Measurements from ENCODE around the gene ZNF483. TPM values are rescaled to one million over a fixed set of nuclear protein-coding genes. Genes with fewer than 3 reads are reported as not detected.

Gene ZNF483
- total RNA-seq, 1 experiment from 2014 or later = not detected

GRCh38 chr9:111597852-111598732 is 73.1 kb downstream of the ZNF483 start:
- Mint-ChIP-seq H3K9me3 (ENCODE audit: low read depth, unreplicated experiment) (no peaks in the 10 kb centered on the region), H3K4me3 (ENCODE audit: low read depth, unreplicated experiment) (peak overlapping the region; percentile 93), H3K4me1 (ENCODE audit: low read depth, unreplicated experiment) (peaks cover 19% of the 10 kb centered on the region), H3K27me3 (ENCODE audit: unreplicated experiment) (no peaks in the 10 kb centered on the region), H3K36me3 (ENCODE audit: insufficient read depth, unreplicated experiment) (peaks cover 31% of the 10 kb centered on the region), H3K27ac (ENCODE audit: unreplicated experiment) (peak overlapping the region; percentile 91)
- CTCF ChIA-PET = interaction anchor here (0.6 to 2.2 kb wide), 5 partner anchors 23 to 959 kb away, joined by 3 to 43 read pairs (median 4); no protein-coding TSS in a partner anchor
- TF ChIP-seq CTCF (IDR thresholded peaks at IDR 0.05; ENCODE audit: unreplicated experiment) = peak; percentile 44
- intact Hi-C loops (cut with micrococcal nuclease; ENCODE audit: unreplicated experiment) = loop anchor here (1.0 to 5.0 kb wide), 3 partner anchors 24 to 94 kb away; no protein-coding TSS in a partner anchor
- peak; percentile 60 for DNase-seq
- no TSS peak for BruUV-seq (replicated peaks)

- BruUV-seq (replicated peaks) = TSS peak; percentile 42
- no peak for TF ChIP-seq CTCF (IDR thresholded peaks at IDR 0.05; ENCODE audit: unreplicated experiment)
- peaks cover 28% of the 10 kb centered on the region for H3K36me3 Mint-ChIP-seq (ENCODE audit: insufficient read depth, unreplicated experiment)
- H3K9me3 Mint-ChIP-seq (ENCODE audit: low read depth, unreplicated experiment) = no peaks in the 10 kb centered on the region
- no peak for DNase-seq
- H3K4me3 Mint-ChIP-seq (ENCODE audit: low read depth, unreplicated experiment) = peak overlapping the region; percentile 93
- peak overlapping the region; percentile 91 for H3K27ac Mint-ChIP-seq (ENCODE audit: unreplicated experiment)
- CTCF ChIA-PET = interaction anchor here (0.6 to 2.2 kb wide), 5 partner anchors 23 to 960 kb away, joined by 3 to 43 read pairs (median 4); no protein-coding TSS in a partner anchor
- intact Hi-C loops (cut with micrococcal nuclease; ENCODE audit: unreplicated experiment) = loop anchor here (1.0 to 5.0 kb wide), 3 partner anchors 24 to 94 kb away; no protein-coding TSS in a partner anchor
- no peaks in the 10 kb centered on the region for H3K27me3 Mint-ChIP-seq (ENCODE audit: unreplicated experiment)
- peaks cover 20% of the 10 kb centered on the region for H3K4me1 Mint-ChIP-seq (ENCODE audit: low read depth, unreplicated experiment)
These were observed 73.7 kb downstream of the ZNF483 start for GRCh38 chr9:111598733-111599091.

- no peaks in the 10 kb centered on the region for H3K27me3 Mint-ChIP-seq (ENCODE audit: unreplicated experiment)
- peaks cover 20% of the 10 kb centered on the region for H3K4me1 Mint-ChIP-seq (ENCODE audit: low read depth, unreplicated experiment)
- DNase-seq = peak; percentile 71
- BruUV-seq (replicated peaks) = no TSS peak
- no peak for TF ChIP-seq CTCF (IDR thresholded peaks at IDR 0.05; ENCODE audit: unreplicated experiment)
- CTCF ChIA-PET = interaction anchor here (0.5 to 2.2 kb wide), 6 partner anchors 22 to 767 kb away, joined by 4 to 43 read pairs (median 6); no protein-coding TSS in a partner anchor
- intact Hi-C loops (cut with micrococcal nuclease; ENCODE audit: unreplicated experiment) = loop anchor here (2.0 to 5.0 kb wide), 2 partner anchors 59 to 93 kb away; no protein-coding TSS in a partner anchor
- peak within 1 kb of the TSS; percentile 91 for H3K27ac Mint-ChIP-seq (ENCODE audit: unreplicated experiment)
- peaks cover 23% of the 10 kb centered on the region for H3K36me3 Mint-ChIP-seq (ENCODE audit: insufficient read depth, unreplicated experiment)
- no peaks in the 10 kb centered on the region for H3K9me3 Mint-ChIP-seq (ENCODE audit: low read depth, unreplicated experiment)
- H3K4me3 Mint-ChIP-seq (ENCODE audit: low read depth, unreplicated experiment) = peak within 1 kb of the TSS; percentile 93
These were observed 74.3 kb downstream of the ZNF483 start, which contains the start of gene PTGR1 for GRCh38 chr9:111599092-111599954. Gene PTGR1 (minus strand): TSS chr9:111599647. CDS start chr9:111597422, 2,225 bp downstream.

GRCh38 chr9:111599955-111600343 is 75.0 kb downstream of the ZNF483 start:
- no peaks in the 10 kb centered on the region for H3K27me3 Mint-ChIP-seq (ENCODE audit: unreplicated experiment)
- peaks cover 22% of the 10 kb centered on the region for H3K36me3 Mint-ChIP-seq (ENCODE audit: insufficient read depth, unreplicated experiment)
- no TSS peak for BruUV-seq (replicated peaks)
- intact Hi-C loops (cut with micrococcal nuclease; ENCODE audit: unreplicated experiment) = loop anchor here (2.0 to 5.0 kb wide), 2 partner anchors 59 to 92 kb away; no protein-coding TSS in a partner anchor
- no peak for DNase-seq
- H3K4me1 Mint-ChIP-seq (ENCODE audit: low read depth, unreplicated experiment) = peaks cover 23% of the 10 kb centered on the region
- H3K27ac Mint-ChIP-seq (ENCODE audit: unreplicated experiment) = no peak overlapping the region
- no peak for TF ChIP-seq CTCF (IDR thresholded peaks at IDR 0.05; ENCODE audit: unreplicated experiment)
- H3K9me3 Mint-ChIP-seq (ENCODE audit: low read depth, unreplicated experiment) = no peaks in the 10 kb centered on the region
- H3K4me3 Mint-ChIP-seq (ENCODE audit: low read depth, unreplicated experiment) = peak overlapping the region; percentile 93
- CTCF ChIA-PET = no interaction called here
